Thyroid gland (tissue), 4 donors: ENCODE results near the gene SAMD14.

Source experiments
- POLR2A ChIP-seq, 2 donors: fragments of 450-650 bp; IDR thresholded peaks; one replicate each; pipeline ENCODE4 v1.6.1; 2017; ENCODE audit warnings: antibody characterized with exemption in 2 of 2, mild to moderate bottlenecking in 2 of 2, moderate library complexity in 1 of 2
- TF ChIP-seq, protein P1 (sequence below), 6 experiments: fragments of 200-600 bp in 3 of 6; fragments of 450-650 bp in 3 of 6; sonication (generic) in 3 of 6; IDR thresholded peaks; one replicate each; pipeline ENCODE4 v1.5.1; 2016 to 2019; ENCODE audit warnings: antibody characterized with exemption in 6 of 6, mild to moderate bottlenecking in 2 of 6, inconsistent platforms in 1 of 6, moderate library complexity in 1 of 6

DNA sequence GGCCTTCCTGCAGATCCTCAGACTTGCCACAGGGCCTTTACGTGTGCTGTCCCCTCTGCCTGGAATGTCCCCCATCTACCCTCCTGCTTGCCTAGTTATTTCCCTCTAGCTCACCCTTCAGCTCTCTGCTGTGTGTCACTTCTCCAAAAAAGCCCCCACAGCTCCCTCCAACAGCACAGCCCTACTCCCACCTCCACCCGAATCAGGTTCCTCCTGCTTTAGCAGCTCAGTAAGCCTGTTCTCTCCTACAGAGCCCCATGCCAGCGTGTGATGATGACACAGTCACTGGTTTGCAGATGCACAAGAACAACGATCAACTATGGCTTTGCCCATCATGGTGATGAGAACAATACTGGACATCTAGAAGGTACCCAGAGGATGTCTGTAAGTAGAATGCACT, 7.1 kb upstream of the SAMD14 start:
- TF ChIP-seq, protein P1, sequence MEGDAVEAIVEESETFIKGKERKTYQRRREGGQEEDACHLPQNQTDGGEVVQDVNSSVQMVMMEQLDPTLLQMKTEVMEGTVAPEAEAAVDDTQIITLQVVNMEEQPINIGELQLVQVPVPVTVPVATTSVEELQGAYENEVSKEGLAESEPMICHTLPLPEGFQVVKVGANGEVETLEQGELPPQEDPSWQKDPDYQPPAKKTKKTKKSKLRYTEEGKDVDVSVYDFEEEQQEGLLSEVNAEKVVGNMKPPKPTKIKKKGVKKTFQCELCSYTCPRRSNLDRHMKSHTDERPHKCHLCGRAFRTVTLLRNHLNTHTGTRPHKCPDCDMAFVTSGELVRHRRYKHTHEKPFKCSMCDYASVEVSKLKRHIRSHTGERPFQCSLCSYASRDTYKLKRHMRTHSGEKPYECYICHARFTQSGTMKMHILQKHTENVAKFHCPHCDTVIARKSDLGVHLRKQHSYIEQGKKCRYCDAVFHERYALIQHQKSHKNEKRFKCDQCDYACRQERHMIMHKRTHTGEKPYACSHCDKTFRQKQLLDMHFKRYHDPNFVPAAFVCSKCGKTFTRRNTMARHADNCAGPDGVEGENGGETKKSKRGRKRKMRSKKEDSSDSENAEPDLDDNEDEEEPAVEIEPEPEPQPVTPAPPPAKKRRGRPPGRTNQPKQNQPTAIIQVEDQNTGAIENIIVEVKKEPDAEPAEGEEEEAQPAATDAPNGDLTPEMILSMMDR (IDR thresholded peaks at IDR 0.05), result no peak
- TF ChIP-seq POLR2A (IDR thresholded peaks at IDR 0.05), result no peak
